GM12801 (cell line): Measurements from ENCODE around the gene C11orf58.

ENCODE experiments used
- TF ChIP-seq, protein P1 (sequence below): IDR thresholded peaks from one replicate; pipeline ENCODE4 v1.5.1; 2011; ENCODE audit warnings: control low read depth; ENCODE audit not compliant: insufficient read length; ENCODE audit errors: extremely low read depth

C11orf58 gene

DNA sequence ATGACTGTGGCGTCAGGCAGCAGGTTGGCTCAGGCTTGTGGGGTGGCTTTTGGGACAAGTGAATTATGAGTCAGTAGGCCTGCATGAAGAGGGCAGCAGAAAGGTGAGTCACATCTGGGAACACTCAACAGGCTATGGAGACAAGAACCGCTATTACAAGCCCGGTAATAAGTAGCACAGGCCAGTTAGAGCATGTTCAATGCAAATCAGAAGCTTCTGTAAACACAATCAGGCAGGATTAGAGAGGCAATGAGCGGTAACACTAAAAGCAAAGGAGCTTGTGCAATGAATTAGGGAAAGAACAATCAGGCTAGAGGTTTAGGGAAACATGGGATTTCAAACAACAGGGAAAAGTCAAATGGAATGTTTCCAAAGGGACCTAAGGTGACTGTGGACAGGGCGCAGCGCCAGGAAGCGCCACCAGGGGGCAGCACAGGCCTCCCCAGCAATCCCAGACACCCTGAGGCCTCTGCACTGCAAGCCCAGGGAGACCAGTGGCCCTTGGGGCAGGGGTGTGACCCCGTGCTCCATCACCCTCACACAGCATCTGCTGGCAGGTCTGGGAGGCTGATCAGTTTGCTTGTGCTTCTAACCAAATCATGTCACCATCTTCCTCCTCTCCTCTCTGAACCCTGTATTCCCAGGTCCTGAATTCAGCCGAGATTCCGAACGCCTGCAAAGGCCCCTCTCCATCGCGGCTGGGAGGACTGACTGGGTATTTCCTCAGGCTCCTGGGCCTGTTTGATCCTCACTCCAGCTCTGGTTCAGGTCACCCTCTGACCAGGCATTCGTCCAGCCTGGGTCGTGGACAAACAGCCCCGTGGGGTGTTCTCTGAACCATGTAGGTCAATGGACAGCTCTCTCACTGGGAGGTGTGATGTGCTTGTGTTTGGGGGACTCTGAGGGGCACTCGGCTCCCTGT is 50.0 kb downstream of the C11orf58 start:
- TF ChIP-seq, protein P1, sequence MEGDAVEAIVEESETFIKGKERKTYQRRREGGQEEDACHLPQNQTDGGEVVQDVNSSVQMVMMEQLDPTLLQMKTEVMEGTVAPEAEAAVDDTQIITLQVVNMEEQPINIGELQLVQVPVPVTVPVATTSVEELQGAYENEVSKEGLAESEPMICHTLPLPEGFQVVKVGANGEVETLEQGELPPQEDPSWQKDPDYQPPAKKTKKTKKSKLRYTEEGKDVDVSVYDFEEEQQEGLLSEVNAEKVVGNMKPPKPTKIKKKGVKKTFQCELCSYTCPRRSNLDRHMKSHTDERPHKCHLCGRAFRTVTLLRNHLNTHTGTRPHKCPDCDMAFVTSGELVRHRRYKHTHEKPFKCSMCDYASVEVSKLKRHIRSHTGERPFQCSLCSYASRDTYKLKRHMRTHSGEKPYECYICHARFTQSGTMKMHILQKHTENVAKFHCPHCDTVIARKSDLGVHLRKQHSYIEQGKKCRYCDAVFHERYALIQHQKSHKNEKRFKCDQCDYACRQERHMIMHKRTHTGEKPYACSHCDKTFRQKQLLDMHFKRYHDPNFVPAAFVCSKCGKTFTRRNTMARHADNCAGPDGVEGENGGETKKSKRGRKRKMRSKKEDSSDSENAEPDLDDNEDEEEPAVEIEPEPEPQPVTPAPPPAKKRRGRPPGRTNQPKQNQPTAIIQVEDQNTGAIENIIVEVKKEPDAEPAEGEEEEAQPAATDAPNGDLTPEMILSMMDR, result no peak

GRCh38 chr11:16789063-16789420 is 50.6 kb downstream of the C11orf58 start:
- TF ChIP-seq, protein P1, result no peak

GRCh38 chr11:16789560-16790485 is 51.4 kb downstream of the C11orf58 start:
- TF ChIP-seq, protein P1, result no peak

DNA sequence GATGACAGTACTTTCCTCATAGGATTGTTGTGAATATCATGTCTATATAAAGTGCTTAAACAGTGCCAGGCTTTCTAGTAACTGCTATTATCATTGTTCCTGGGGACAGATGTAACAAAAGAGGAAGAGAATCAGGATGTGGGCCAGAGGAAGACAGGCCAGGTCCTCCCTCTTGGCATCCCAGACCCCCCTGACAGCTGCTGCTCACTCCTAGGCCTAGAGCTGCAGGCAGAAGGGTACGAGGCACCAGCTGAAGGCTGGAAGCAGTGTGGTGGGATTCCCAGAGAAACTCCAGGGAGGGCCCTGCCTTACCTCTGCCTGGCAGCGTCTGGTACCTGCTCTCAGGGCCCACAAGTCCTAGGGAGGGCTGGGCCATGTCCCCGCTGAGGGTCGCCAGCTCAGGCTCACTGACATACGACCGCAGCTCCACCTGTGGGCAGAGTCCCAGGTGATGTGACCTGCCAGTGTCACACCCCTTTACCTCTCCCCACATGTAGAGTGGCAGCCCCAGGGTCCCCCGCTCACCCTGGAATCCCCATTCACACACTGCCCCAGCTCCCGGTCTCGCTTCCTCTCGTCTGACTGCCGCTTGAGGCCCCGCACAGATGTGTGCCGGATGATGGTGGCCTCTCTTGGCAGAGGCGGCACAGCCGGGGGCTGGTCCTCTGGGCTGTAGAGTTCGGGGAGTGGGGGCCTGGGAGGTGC is 52.2 kb downstream of the C11orf58 start:
- TF ChIP-seq, protein P1, result no peak

DNA sequence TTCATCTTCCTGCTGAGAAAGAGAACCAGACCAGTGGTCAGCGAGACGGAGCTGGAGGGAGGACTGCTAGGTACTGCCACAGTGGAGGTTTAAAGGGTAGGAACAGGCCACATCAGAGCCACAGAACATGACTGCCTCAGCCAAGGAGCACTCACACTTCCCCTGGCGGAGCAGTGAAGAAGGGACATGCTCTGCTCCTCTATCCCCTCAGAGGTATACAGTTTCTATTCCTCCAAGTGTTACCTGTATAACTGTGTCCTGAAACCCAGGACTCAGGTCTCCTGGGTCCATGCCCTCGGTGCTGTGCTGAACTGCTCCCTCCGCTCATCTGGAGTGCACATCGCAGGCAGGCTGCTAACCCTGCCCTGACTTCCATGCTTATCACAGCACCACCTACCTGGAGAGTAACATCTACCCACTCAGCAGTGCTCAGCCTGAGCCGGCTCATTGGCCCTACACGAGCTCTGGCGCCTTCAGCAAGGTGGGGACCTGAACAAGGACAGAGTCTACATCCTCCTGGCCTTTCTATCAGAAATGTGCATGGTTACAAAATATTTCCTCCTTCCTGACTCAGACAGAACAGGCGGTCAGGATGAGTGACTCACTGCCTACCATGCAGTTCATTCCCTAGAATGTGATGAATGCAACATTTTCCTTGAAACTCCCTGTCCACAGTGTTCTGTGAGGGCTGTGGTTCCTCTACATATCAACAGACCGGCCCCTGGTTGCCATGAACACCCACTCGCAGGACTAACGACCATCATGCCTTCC is 52.9 kb downstream of the C11orf58 start:
- TF ChIP-seq, protein P1, result no peak

DNA sequence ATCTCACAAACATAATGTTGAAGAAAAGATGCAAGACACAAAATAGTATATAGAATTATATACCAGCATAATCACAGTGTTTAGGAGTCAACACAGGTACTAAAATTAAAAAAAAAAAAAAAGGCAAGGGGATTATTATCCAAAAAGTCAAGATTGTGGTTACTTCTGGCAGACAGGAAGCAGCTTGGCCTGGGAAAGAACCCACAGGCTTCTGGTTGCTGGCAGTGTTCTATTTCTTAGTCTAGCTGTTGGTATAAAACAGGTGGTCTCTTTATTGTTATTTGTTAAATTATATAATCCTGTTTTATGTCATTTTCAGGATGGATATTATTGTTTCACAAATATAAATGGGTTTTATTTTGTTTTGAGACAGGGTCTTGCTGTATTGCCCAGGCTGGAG is 54.0 kb downstream of the C11orf58 start:
- TF ChIP-seq, protein P1, result no peak
